OCI-LY7 (cell line): ENCODE measurements around the gene KIFBP.
A peak's percentile ranks its signal among the peaks of the same experiment; 100 is the strongest.

Experiments
- EZH2phosphoT487 ChIP-seq: fragments of 200-600 bp; sonication (generic); IDR thresholded peaks from 2 replicates; pipeline ENCODE4 v1.6.1; 2018; ENCODE audit warnings: low read depth, borderline replicate concordance, mild to moderate bottlenecking, mixed run types, antibody characterized with exemption, low read length, moderate library complexity, mixed read lengths
- TF ChIP-seq, protein P1 (sequence below): fragments of 200-600 bp; sonication (generic); conservative IDR thresholded peaks from 2 replicates; pipeline ENCODE4 v1.5.1; 2014; ENCODE audit warnings: mild to moderate bottlenecking, antibody characterized with exemption, low read length, moderate library complexity, mixed read lengths

DNA sequence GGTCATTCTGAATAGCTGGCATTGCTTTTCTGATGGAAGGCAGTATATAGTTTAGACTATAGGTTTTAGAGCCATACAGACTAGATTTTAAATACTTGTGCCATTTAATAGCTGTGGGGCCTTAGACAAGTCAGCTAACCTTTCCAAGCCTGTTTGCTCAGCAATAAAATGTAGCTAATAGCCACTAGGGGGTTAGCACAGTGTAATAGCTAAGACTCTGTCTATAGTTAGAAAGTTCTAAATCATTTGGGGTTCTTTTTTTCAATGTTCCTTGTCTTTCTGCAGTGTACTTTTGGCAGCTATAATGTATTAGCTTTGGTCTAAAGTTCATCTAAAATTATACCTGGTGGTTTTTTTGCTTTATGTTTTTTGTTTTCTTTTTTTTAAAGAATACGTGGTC lies 7.5 kb upstream of the KIFBP start:
- TF ChIP-seq, protein P1, sequence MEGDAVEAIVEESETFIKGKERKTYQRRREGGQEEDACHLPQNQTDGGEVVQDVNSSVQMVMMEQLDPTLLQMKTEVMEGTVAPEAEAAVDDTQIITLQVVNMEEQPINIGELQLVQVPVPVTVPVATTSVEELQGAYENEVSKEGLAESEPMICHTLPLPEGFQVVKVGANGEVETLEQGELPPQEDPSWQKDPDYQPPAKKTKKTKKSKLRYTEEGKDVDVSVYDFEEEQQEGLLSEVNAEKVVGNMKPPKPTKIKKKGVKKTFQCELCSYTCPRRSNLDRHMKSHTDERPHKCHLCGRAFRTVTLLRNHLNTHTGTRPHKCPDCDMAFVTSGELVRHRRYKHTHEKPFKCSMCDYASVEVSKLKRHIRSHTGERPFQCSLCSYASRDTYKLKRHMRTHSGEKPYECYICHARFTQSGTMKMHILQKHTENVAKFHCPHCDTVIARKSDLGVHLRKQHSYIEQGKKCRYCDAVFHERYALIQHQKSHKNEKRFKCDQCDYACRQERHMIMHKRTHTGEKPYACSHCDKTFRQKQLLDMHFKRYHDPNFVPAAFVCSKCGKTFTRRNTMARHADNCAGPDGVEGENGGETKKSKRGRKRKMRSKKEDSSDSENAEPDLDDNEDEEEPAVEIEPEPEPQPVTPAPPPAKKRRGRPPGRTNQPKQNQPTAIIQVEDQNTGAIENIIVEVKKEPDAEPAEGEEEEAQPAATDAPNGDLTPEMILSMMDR = peak; percentile 62
- TF ChIP-seq EZH2phosphoT487 = no peak
